ENCODE results near the gene CD81. TPM values are rescaled to one million over a fixed set of nuclear protein-coding genes. Genes with fewer than 3 reads are reported as not detected.
A peak's percentile ranks its signal among the peaks of the same experiment; 100 is the strongest.

Gene CD81
- total and polyA plus RNA-seq, 2 experiments from 2014 or later, result 88.6 to 290 TPM

- no peaks in the 10 kb centered on the region; the same call in 2 of the 3 replicates for H3K36me3 Mint-ChIP-seq (ENCODE audit: low read depth)
Measured at GRCh38 chr11:2390091-2390724, 13.1 kb downstream of the CD81 start.

More at GRCh38 chr11:2390091-2390724, 13.1 kb downstream of the CD81 start:
- H3K9me3 Mint-ChIP-seq, result no peaks in the 10 kb centered on the region
- H3K4me1 Mint-ChIP-seq, result peaks cover 20% of the 10 kb centered on the region
- no peaks in the 10 kb centered on the region; the same call in 1 of the 2 replicates for H3K4me1 ChIP-seq (ENCODE audit: insufficient read depth)
- H3K9me2 ChIP-seq (ENCODE audit: insufficient read depth), result no peaks in the 10 kb centered on the region
- no peak overlapping the region for H3K27ac ChIP-seq (ENCODE audit: low read depth)
- ATAC-seq (no peak), DNase-seq (ENCODE audit: low spot score) (no peak)
- H2AFZ ChIP-seq, result no peak overlapping the region
- H3K27ac Mint-ChIP-seq, result peak overlapping the region; percentile 89
- H3K4me3 Mint-ChIP-seq, result peak overlapping the region; percentile 12; the same call in 1 of the 3 replicates
- peaks cover 7% of the 10 kb centered on the region for H4K20me1 ChIP-seq (replicated peaks; ENCODE audit: insufficient read depth)
- no peak overlapping the region for H3K4me3 ChIP-seq
- peaks cover 7% of the 10 kb centered on the region for H3K27me3 Mint-ChIP-seq (ENCODE audit: insufficient read depth, low read depth, poor library complexity)
- TF ChIP-seq STAT1 (IDR thresholded peaks at IDR 0.05; ENCODE audit: unreplicated experiment) (no peak), EZH2 (IDR thresholded peaks at IDR 0.05; ENCODE audit: low read depth, unreplicated experiment) (no peak), ZNF114 (CRISPR knock-in tag; IDR thresholded peaks at IDR 0.05) (no peak), ZNF462 (CRISPR knock-in tag; IDR thresholded peaks at IDR 0.05) (no peak), CTCF (conservative IDR thresholded peaks at IDR 0.05; ENCODE audit: low read depth in 2 of 2) (no peak), CREB1 (CRISPR knock-in tag; IDR thresholded peaks at IDR 0.05; ENCODE audit: low read depth) (no peak), REST (IDR thresholded peaks at IDR 0.05; ENCODE audit: unreplicated experiment) (no peak), ETS1 (IDR thresholded peaks at IDR 0.05) (no peak)
- H3K36me3 ChIP-seq (ENCODE audit: insufficient read depth), result no peaks in the 10 kb centered on the region
- no peaks in the 10 kb centered on the region for H3F3A ChIP-seq (replicated peaks; ENCODE audit: low read depth)
- no peak overlapping the region for H3K4me2 ChIP-seq
- peaks cover 49% of the 10 kb centered on the region for H3K79me2 ChIP-seq (replicated peaks; ENCODE audit: insufficient read depth)
- H3K27me3 ChIP-seq (ENCODE audit: insufficient read depth), result no peaks in the 10 kb centered on the region
